Upper lobe of right lung (tissue), 1 donor: ENCODE measurements around the gene PPP4R1. TPM values are rescaled to one million over a fixed set of nuclear protein-coding genes. Genes with fewer than 3 reads are reported as not detected.

Experiments used
- ATAC-seq: fragments of 200-7000 bp; cut with Tn5 transposase; one replicate; pipeline ENCODE4 v1.9.1; 2020; ENCODE audit warnings: mild to moderate bottlenecking, moderate library complexity
- DNase-seq: peaks from one replicate; pipeline ENCODE4 v3.0.0-alpha.2; 2020
- H3K27ac ChIP-seq: fragments of 200-600 bp; one replicate; pipeline ENCODE4 v1.8.0; 2022
- H3K27me3 ChIP-seq: fragments of 200-600 bp; one replicate; pipeline ENCODE4 v1.8.0; 2022; ENCODE audit warnings: mild to moderate bottlenecking
- H3K36me3 ChIP-seq: fragments of 200-600 bp; one replicate; pipeline ENCODE4 v1.8.0; 2022
- H3K4me1 ChIP-seq: fragments of 200-600 bp; one replicate; pipeline ENCODE4 v1.8.0; 2022
- H3K4me3 ChIP-seq: fragments of 200-600 bp; one replicate; pipeline ENCODE4 v1.8.0; 2022; ENCODE audit warnings: mild to moderate bottlenecking
- H3K9me3 ChIP-seq: fragments of 200-600 bp; one replicate; pipeline ENCODE4 v1.8.0; 2022
- CTCF ChIP-seq: fragments of 200-600 bp; IDR thresholded peaks from one replicate; pipeline ENCODE4 v1.8.0; 2022; ENCODE audit warnings: antibody characterized with exemption
- intact Hi-C: fragments of 100-400 bp; cut with DNase I; formaldehyde crosslinking; loops from one replicate; pipeline ENCODE4 v1.11.0; 2022
- total RNA-seq: library from RNA; stranded (reverse); fragmentation: NEBNext Ultra II Directional; extraction: Animal tissue kit (Norgen Biotek cat#: 25700); gene quantifications from one replicate; pipeline ENCODE4 v1.2.1, GENCODE V29; 2021
- donor health status: DM: no; HTN: yes; CAD: no; lungs with severe emphysema.

PPP4R1 gene
- total RNA-seq, 1 donor from 2014 or later = 141 TPM

GRCh38 chr18:9613550-9614400 lies 584 bp downstream of the PPP4R1 start:
- Histone ChIP-seq H3K36me3 (peaks cover 9% of the 10 kb centered on the region), H3K4me1 (peaks cover 38% of the 10 kb centered on the region), H3K27ac (peak overlapping the region; percentile 97), H3K27me3 (no peaks in the 10 kb centered on the region), H3K4me3 (peak overlapping the region; percentile 72), H3K9me3 (no peaks in the 10 kb centered on the region)
- DNase-seq (peak; percentile 90), ATAC-seq (peak; percentile 66)
- no peak for TF ChIP-seq CTCF
- intact Hi-C loops = no loop called here

DNA sequence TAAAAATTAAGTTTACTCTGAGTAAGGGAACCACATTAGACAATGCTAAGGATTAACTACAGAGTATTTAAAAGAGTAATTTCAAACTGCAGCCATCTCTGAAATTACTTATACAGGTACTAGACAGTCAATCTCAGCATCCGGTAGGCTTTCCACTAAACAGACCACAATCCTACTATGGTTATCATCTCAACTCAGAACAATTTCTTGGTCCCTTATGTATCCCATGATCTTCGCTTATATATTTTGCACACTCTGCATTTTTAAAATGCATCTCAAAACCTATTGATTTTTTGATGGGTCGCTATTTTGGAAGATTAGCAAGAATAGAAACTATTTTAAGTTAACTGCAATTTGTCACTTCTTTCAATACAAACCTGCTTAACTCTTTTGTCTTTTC lies 1.4 kb downstream of the PPP4R1 start:
- H3K27ac ChIP-seq = peak overlapping the region; percentile 97
- TF ChIP-seq CTCF = no peak
- H3K27me3 ChIP-seq = no peaks in the 10 kb centered on the region
- H3K9me3 ChIP-seq = no peaks in the 10 kb centered on the region
- H3K36me3 ChIP-seq = peaks cover 9% of the 10 kb centered on the region
- no peak for DNase-seq
- H3K4me3 ChIP-seq = peak overlapping the region; percentile 72
- peaks cover 46% of the 10 kb centered on the region for H3K4me1 ChIP-seq
- ATAC-seq = no peak
- intact Hi-C loops = no loop called here

- DNase-seq (no peak), ATAC-seq (peak; percentile 67)
- intact Hi-C loops = no loop called here
- H3K27ac ChIP-seq = peak overlapping the region; percentile 97
- H3K9me3 ChIP-seq = no peaks in the 10 kb centered on the region
- H3K4me1 ChIP-seq = peaks cover 46% of the 10 kb centered on the region
- peak; percentile 67 for TF ChIP-seq CTCF
- H3K36me3 ChIP-seq = peaks cover 9% of the 10 kb centered on the region
- no peaks in the 10 kb centered on the region for H3K27me3 ChIP-seq
- peak overlapping the region; percentile 72 for H3K4me3 ChIP-seq
Measured at GRCh38 chr18:9612215-9612830, 2.0 kb downstream of the PPP4R1 start.

- no peak for ATAC-seq
- TF ChIP-seq CTCF = no peak
Measured at GRCh38 chr18:9609190-9609589, 5.2 kb downstream of the PPP4R1 start.

GRCh38 chr18:9608728-9609127 lies 5.6 kb downstream of the PPP4R1 start:
- Histone ChIP-seq H3K4me3 (no peak overlapping the region), H3K9me3 (no peaks in the 10 kb centered on the region), H3K4me1 (peaks cover 37% of the 10 kb centered on the region), H3K36me3 (peaks cover 9% of the 10 kb centered on the region), H3K27me3 (no peaks in the 10 kb centered on the region), H3K27ac (no peak overlapping the region)
- intact Hi-C loops = no loop called here
- ATAC-seq (no peak), DNase-seq (no peak)
- TF ChIP-seq CTCF = no peak

More at GRCh38 chr18:9609190-9609589, 5.2 kb downstream of the PPP4R1 start:
- no peak overlapping the region for H3K27ac ChIP-seq
- intact Hi-C loops = no loop called here
- peaks cover 9% of the 10 kb centered on the region for H3K36me3 ChIP-seq
- DNase-seq = no peak
- no peaks in the 10 kb centered on the region for H3K27me3 ChIP-seq
- no peaks in the 10 kb centered on the region for H3K9me3 ChIP-seq
- H3K4me3 ChIP-seq = no peak overlapping the region
- H3K4me1 ChIP-seq = peaks cover 37% of the 10 kb centered on the region
